Lung (tissue), 12 donors: Measurements from ENCODE around the gene MYH7. TPM values are rescaled to one million over a fixed set of nuclear protein-coding genes. Genes with fewer than 3 reads are reported as not detected.

ENCODE experiments used
- ATAC-seq: fragments of 200-7000 bp; cut with Tn5 transposase; one replicate; pipeline ENCODE4 v1.9.1; 2020; ENCODE audit warnings: moderate number of reproducible peaks; ENCODE audit not compliant: insufficient read depth, low FRiP score
- DNase-seq, 3 donors: peaks; one replicate each; pipeline ENCODE4 v3.0.0-alpha.2; 2013 to 2017
- H3K27ac ChIP-seq, 2 donors: one replicate each; pipeline ENCODE4 v1.5.1; 2013; ENCODE audit warnings: mild to moderate bottlenecking in 2 of 2, moderate library complexity in 2 of 2, control low read depth in 1 of 2, inconsistent platforms in 1 of 2, low read depth in 1 of 2, low read length in 1 of 2
- H3K27me3 ChIP-seq, 3 donors: one replicate each; pipeline ENCODE4 v1.5.1; 2013; ENCODE audit warnings: low read length in 2 of 3; ENCODE audit not compliant: control insufficient read depth in 3 of 3, insufficient read depth in 3 of 3
- H3K36me3 ChIP-seq, 4 donors: one replicate each; pipeline ENCODE4 v1.5.1; 2013; ENCODE audit warnings: low read length in 4 of 4, mild to moderate bottlenecking in 1 of 4, moderate library complexity in 1 of 4; ENCODE audit not compliant: control insufficient read depth in 4 of 4, insufficient read depth in 4 of 4
- H3K4me1 ChIP-seq, 5 donors: one replicate each; pipeline ENCODE4 v1.5.1; 2013; ENCODE audit warnings: low read length in 5 of 5, mild to moderate bottlenecking in 2 of 5, moderate library complexity in 1 of 5; ENCODE audit not compliant: control insufficient read depth in 5 of 5, insufficient read depth in 5 of 5
- H3K4me3 ChIP-seq: one replicate; pipeline ENCODE4 v1.5.1; 2013; ENCODE audit warnings: mild to moderate bottlenecking, control low read depth, moderate library complexity
- H3K9ac ChIP-seq, 2 donors: one replicate each; pipeline ENCODE4 v1.5.1; 2013; ENCODE audit warnings: low read length in 2 of 2, control low read depth in 1 of 2; ENCODE audit not compliant: insufficient read depth in 1 of 2
- H3K9me3 ChIP-seq, 4 donors: one replicate each; pipeline ENCODE4 v1.5.1; 2013; ENCODE audit warnings: low read length in 3 of 4, mild to moderate bottlenecking in 1 of 4, moderate library complexity in 1 of 4; ENCODE audit not compliant: control insufficient read depth in 4 of 4, insufficient read depth in 3 of 4
- CTCF ChIP-seq: IDR thresholded peaks from 2 replicates; pipeline ENCODE4 v1.5.1; 2012; ENCODE audit warnings: mild to moderate bottlenecking; ENCODE audit errors: control extremely low read depth, extremely low read depth
- WGBS, 2 donors: extraction: QIAGEN DNeasy Blood & Tissue Kit; methylation state at CpG; one replicate each; pipeline ENCODE4 v1.1.7; 2013; 5-methylcytosine and 5-hydroxymethylcytosine counted together
- polyA plus RNA-seq, 2 donors: library from polyadenylated mRNA; stranded (reverse); fragments of 200-250 nt; gene quantifications; one replicate each; pipeline ENCODE4 v1.2.1, GENCODE V29; 2013
- total RNA-seq, 2 donors: library from RNA; depleted of rRNA in 1 of 2; stranded (reverse); fragments of >200 nt in 1 of 2; gene quantifications; one replicate each; pipeline ENCODE4 v1.2.1, GENCODE V29; 2014 to 2021
- donor health status: control.
- donor health status: control.
- donor health status: Bipolar disorder and iron deficiency.
- donor health status: healthy.
- donor health status: DM: yes; HTN: yes; CAD: no.

MYH7 gene
- total and polyA plus RNA-seq, 4 donors, result 0.02 to 0.19 (median 0.09) TPM; not detected in 1

DNA sequence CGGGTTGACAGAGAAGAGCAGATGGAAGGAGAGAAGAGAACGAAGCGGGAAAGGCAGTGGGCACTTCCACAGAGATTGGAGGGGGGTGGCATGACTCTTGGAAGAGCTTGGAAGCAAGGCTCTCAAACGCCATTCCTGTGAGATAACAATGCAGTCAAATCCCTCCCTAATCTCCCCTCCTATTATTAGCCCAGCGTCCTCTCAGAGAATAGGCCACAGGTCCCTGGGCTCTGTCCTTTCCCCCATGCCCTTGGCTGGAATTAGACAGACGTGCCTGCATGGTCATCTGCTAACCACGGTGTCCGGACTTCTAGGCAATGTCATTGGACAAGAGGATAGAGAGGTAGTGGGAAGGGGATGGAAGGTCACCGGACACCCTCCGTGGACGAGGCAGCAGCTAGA, 8.0 kb upstream of the MYH7 start:
- ATAC-seq (no peak), DNase-seq (no peak)
- H3K4me1 ChIP-seq, result peaks cover 0 to 7% (median 0%) of the 10 kb centered on the region in 5 donors
- 80 to 88% methylated on average over 11 of the region's 11 CpGs for WGBS, 2 donors
- no peaks in the 10 kb centered on the region for H3K9me3 ChIP-seq
- H3K27me3 ChIP-seq, result no peaks in the 10 kb centered on the region
- H3K27ac ChIP-seq, result peak overlapping the region in 1 of 2 donors; percentile 89
- no peak overlapping the region for H3K4me3 ChIP-seq
- no peaks in the 10 kb centered on the region for H3K36me3 ChIP-seq
- no peak for TF ChIP-seq CTCF
- no peak overlapping the region for H3K9ac ChIP-seq

DNA sequence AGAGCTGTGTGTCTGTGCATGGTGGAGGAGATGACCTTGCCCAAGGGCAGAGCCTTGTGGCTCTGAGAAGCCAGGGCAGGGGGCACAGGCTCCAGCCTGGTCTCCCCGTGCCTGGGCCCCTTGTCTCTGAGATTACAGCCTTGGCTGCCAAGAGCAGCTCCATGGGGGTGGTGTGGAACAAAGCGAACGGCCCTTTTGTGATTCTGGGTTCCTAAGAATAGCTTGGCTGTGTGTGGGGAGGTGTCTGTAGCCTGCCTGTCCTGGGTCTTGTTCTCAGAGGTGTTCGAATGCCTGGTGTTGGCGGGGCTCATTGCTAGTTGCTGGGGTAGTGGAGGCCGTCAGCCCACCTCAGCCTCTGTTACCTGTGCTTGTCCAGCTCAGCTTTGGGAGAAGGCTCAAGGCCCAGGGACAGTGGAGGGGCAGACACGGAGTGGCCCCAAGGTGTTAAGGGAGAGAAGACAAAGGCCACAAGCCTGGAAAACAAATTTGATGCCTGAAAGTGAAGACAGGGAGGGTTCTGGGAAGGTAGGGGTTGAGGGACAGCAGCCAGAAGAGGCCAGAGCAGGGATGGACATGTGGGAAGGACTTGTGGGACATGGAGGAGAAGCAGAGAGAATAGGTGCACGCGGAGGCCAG, 7.4 kb upstream of the MYH7 start:
- 75 to 91% methylated on average over 9 of the region's 9 CpGs for WGBS, 2 donors
- no peaks in the 10 kb centered on the region for H3K27me3 ChIP-seq
- ATAC-seq, result no peak
- no peaks in the 10 kb centered on the region for H3K9me3 ChIP-seq
- H3K4me1 ChIP-seq, result peaks cover 0 to 7% (median 0%) of the 10 kb centered on the region in 5 donors
- DNase-seq, result no peak
- H3K36me3 ChIP-seq, result no peaks in the 10 kb centered on the region
- H3K4me3 ChIP-seq, result no peak overlapping the region
- peak overlapping the region in 1 of 2 donors; percentile 89 for H3K27ac ChIP-seq
- H3K9ac ChIP-seq, result no peak overlapping the region
- no peak for TF ChIP-seq CTCF

DNA sequence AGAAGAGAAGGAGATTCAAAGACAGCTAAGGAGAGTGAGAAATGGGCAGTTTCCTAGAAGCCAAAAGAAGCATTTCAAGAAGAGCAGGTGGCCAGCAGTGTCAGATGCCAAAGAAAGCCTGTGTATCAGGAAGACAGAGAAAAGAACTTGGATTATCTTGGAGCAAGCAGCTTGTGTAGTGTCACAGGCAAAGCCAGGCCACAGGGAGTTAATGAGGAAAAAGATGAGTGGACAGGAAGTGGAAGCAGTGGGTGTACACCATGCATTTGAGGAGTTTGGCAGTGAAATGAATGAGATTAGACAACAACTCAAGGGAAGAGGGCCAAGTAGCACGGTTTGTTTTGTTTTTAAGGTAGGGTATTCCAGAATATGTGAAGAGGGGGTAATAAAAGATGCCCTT, 5.6 kb upstream of the MYH7 start:
- Histone ChIP-seq H3K9ac (no peak overlapping the region), H3K9me3 (no peaks in the 10 kb centered on the region), H3K36me3 (no peaks in the 10 kb centered on the region), H3K27ac (peak overlapping the region in 1 of 2 donors; percentile 89), H3K4me3 (no peak overlapping the region), H3K27me3 (no peaks in the 10 kb centered on the region), H3K4me1 (peaks cover 0 to 7% (median 6%) of the 10 kb centered on the region in 5 donors)
- DNase-seq, result peak in 1 of 3 donors; percentile 31
- no peak for ATAC-seq
- TF ChIP-seq CTCF, result no peak
- 21 to 55% methylated on average over 1 of the region's 1 CpG for WGBS, 2 donors
